Ovary (tissue), 9 donors: ENCODE data around the gene RNF215. TPM values are rescaled to one million over a fixed set of nuclear protein-coding genes. Genes with fewer than 3 reads are reported as not detected.

ENCODE experiments used
- DNase-seq, 5 donors: peaks; one replicate each; pipeline ENCODE4 v3.0.0-alpha.2; 2019 to 2020
- H3K27ac ChIP-seq, 2 donors: fragments of 200-600 bp; one replicate each; pipeline versions ENCODE4 v1.5.1 to v1.8.0; 2019 to 2022
- H3K27me3 ChIP-seq: fragments of 200-600 bp; one replicate; pipeline ENCODE4 v1.8.0; 2022
- H3K36me3 ChIP-seq: fragments of 200-600 bp; sonication (generic); one replicate; pipeline ENCODE4 v1.5.1; 2019
- H3K4me1 ChIP-seq: one replicate; pipeline ENCODE4 v1.8.1; 2013; ENCODE audit warnings: mild to moderate bottlenecking, moderate library complexity; ENCODE audit not compliant: insufficient read depth
- H3K4me3 ChIP-seq: fragments of 200-600 bp; sonication (generic); one replicate; pipeline ENCODE4 v1.5.1; 2017
- H3K9me3 ChIP-seq, 2 donors: fragments of 200-600 bp in 1 of 2; sonication (generic) in 1 of 2; one replicate each; pipeline versions ENCODE4 v1.5.1 to v1.8.1; 2013 to 2019; ENCODE audit warnings: mild to moderate bottlenecking in 1 of 2, moderate library complexity in 1 of 2
- EP300 ChIP-seq: sonication (generic); formaldehyde crosslinking; IDR thresholded peaks from one replicate; pipeline ENCODE4 v1.6.1; 2017; ENCODE audit warnings: antibody characterized with exemption
- POLR2A ChIP-seq: fragments of 450-650 bp; IDR thresholded peaks from one replicate; pipeline ENCODE4 v1.6.1; 2017; ENCODE audit warnings: antibody characterized with exemption, mild to moderate bottlenecking, moderate library complexity
- WGBS, 3 donors: extraction: QIAGEN DNeasy Blood & Tissue Kit in 1 of 3; methylation state at CpG; one replicate each; pipeline versions ENCODE4 v1.1.5 to v1.1.7; 2013 to 2017; 5-methylcytosine and 5-hydroxymethylcytosine counted together
- intact Hi-C, 4 donors: fragments of 100-400 bp; cut with DNase I; formaldehyde crosslinking; loops; one replicate each; pipeline versions ENCODE4 v1.11.0 to v1.15.1; 2022 to 2023
- polyA plus RNA-seq, 2 donors: library from polyadenylated mRNA; stranded (reverse); fragments of 200-250 nt in 1 of 2; fragments of 350-450 nt in 1 of 2; fragmentation: Illumina TruSeq in 1 of 2; extraction: RNeasy Lipid Tissue Mini Kit (QIAGEN cat#74804) in 1 of 2; gene quantifications; one replicate each; pipeline ENCODE4 v1.2.3, GENCODE V29; 2013 to 2014
- total RNA-seq, 7 donors: library from RNA; depleted of rRNA in 2 of 7; stranded (reverse); fragments of >200 nt in 2 of 7; fragmentation: NEBNext Ultra II Directional in 3 of 7; extraction: Animal tissue kit (Norgen Biotek cat#: 25700) in 3 of 7; gene quantifications; one replicate each; pipeline versions ENCODE4 v1.1.0 to v1.2.4, GENCODE V29; 2016 to 2023
- TF ChIP-seq, protein P1 (sequence below), 3 donors: fragments of 450-650 bp in 2 of 3; fragments of 200-600 bp in 1 of 3; IDR thresholded peaks; one replicate each; pipeline versions ENCODE4 v1.5.1 to v1.8.0; 2016 to 2022; ENCODE audit warnings: antibody characterized with exemption in 3 of 3, mild to moderate bottlenecking in 1 of 3
- donor health status: DM: no; HTN: no; CAD: no; lungs with moderate emphysema.
- donor health status: DM: no; HTN: no; CAD: no.
- donor health status: Bipolar disorder and iron deficiency.
- donor health status: DM: yes; HTN: yes; CAD: no.
- donor health status: DM: no; HTN: no; CAD: no.
- donor health status: DM: yes; HTN: yes; CAD: no.

The RNF215 gene
- total and polyA plus RNA-seq, 9 donors: 2.9 to 26.1 (median 14.0) TPM

- TF ChIP-seq EP300 (no peak), POLR2A (no peak)
- TF ChIP-seq, protein P1, sequence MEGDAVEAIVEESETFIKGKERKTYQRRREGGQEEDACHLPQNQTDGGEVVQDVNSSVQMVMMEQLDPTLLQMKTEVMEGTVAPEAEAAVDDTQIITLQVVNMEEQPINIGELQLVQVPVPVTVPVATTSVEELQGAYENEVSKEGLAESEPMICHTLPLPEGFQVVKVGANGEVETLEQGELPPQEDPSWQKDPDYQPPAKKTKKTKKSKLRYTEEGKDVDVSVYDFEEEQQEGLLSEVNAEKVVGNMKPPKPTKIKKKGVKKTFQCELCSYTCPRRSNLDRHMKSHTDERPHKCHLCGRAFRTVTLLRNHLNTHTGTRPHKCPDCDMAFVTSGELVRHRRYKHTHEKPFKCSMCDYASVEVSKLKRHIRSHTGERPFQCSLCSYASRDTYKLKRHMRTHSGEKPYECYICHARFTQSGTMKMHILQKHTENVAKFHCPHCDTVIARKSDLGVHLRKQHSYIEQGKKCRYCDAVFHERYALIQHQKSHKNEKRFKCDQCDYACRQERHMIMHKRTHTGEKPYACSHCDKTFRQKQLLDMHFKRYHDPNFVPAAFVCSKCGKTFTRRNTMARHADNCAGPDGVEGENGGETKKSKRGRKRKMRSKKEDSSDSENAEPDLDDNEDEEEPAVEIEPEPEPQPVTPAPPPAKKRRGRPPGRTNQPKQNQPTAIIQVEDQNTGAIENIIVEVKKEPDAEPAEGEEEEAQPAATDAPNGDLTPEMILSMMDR (IDR thresholded peaks at IDR 0.05): peak; percentile 44 to 75 (median 52)
- no peak overlapping the region for H3K4me3 ChIP-seq
- no peaks in the 10 kb centered on the region for H3K9me3 ChIP-seq
- no peak overlapping the region for H3K27ac ChIP-seq
- intact Hi-C loops: loop anchor here in 3 of 4 donors (5.0 to 10.0 kb wide), 3 partner anchors 91 to 286 kb away; no protein-coding TSS in a partner anchor
- no peaks in the 10 kb centered on the region for H3K36me3 ChIP-seq
- H3K27me3 ChIP-seq: no peaks in the 10 kb centered on the region
- peaks cover 4% of the 10 kb centered on the region for H3K4me1 ChIP-seq
- DNase-seq: peak; percentile 48 to 71 (median 60)
- 63 to 79% (median 69%) methylated on average over 5 of the region's 5 CpGs for WGBS, 3 donors
Measured at GRCh38 chr22:30390974-30391691, 3.9 kb upstream of the RNF215 start.

- Histone ChIP-seq H3K27me3 (no peaks in the 10 kb centered on the region), H3K4me1 (peaks cover 4% of the 10 kb centered on the region), H3K36me3 (no peaks in the 10 kb centered on the region), H3K27ac (peak overlapping the region; percentile 35 to 61), H3K9me3 (no peaks in the 10 kb centered on the region), H3K4me3 (peak overlapping the region; percentile 50)
- intact Hi-C loops: loop anchor here (2.0 to 10.0 kb wide), 7 partner anchors 30 to 282 kb away; partner anchors contain the start of genes CASTOR1 (in 2 of the 4), CCDC157 (in 1 of the 4) and SF3A1 (in 1 of the 4)
- DNase-seq: peak in 4 of 5 donors; percentile 38 to 65 (median 54)
- WGBS, 3 donors: 19 to 22% (median 21%) methylated on average over 10 of the region's 10 CpGs
- TF ChIP-seq, protein P1 (IDR thresholded peaks at IDR 0.05): no peak
- TF ChIP-seq POLR2A (no peak), EP300 (no peak)
Measured at GRCh38 chr22:30386608-30386959, 627 bp downstream of the RNF215 start.

GRCh38 chr22:30385942-30386341, 1.3 kb downstream of the RNF215 start:
- Histone ChIP-seq H3K27ac (no peak overlapping the region), H3K27me3 (no peaks in the 10 kb centered on the region), H3K4me3 (no peak overlapping the region), H3K36me3 (no peaks in the 10 kb centered on the region), H3K9me3 (no peaks in the 10 kb centered on the region), H3K4me1 (peaks cover 4% of the 10 kb centered on the region)
- WGBS, 3 donors: 89 to 93% (median 90%) methylated on average over 10 of the region's 10 CpGs
- TF ChIP-seq, protein P1 (IDR thresholded peaks at IDR 0.05): no peak
- no peak for TF ChIP-seq EP300
- TF ChIP-seq POLR2A: no peak
- no peak for DNase-seq
- intact Hi-C loops: loop anchor here (2.0 to 10.0 kb wide), 7 partner anchors 29 to 281 kb away; partner anchors contain the start of genes CASTOR1 (in 2 of the 4), CCDC157 (in 1 of the 4) and SF3A1 (in 1 of the 4)

GRCh38 chr22:30383061-30383460, 4.2 kb downstream of the RNF215 start:
- TF ChIP-seq, protein P1 (IDR thresholded peaks at IDR 0.05): no peak
- no peak for TF ChIP-seq POLR2A
- TF ChIP-seq EP300: no peak
- 54 to 91% (median 83%) methylated on average over 1 to 3 of the region's 3 CpGs for WGBS, 3 donors
- peaks cover 4% of the 10 kb centered on the region for H3K4me1 ChIP-seq
- no peaks in the 10 kb centered on the region for H3K9me3 ChIP-seq
- no peak for DNase-seq
- H3K36me3 ChIP-seq: no peaks in the 10 kb centered on the region
- no peak overlapping the region for H3K4me3 ChIP-seq
- H3K27ac ChIP-seq: no peak overlapping the region
- intact Hi-C loops: loop anchor here in 2 of 4 donors (5.0 to 10.0 kb wide), 2 partner anchors 116 to 278 kb away; partner anchors contain the start of gene OSM (in 1 of the 2)
- no peaks in the 10 kb centered on the region for H3K27me3 ChIP-seq
